CD8-positive, alpha-beta memory T cell (primary cell): Measurements from ENCODE around the gene ZBTB38. TPM values are rescaled to one million over a fixed set of nuclear protein-coding genes. Genes with fewer than 3 reads are reported as not detected.

Experiments
- CTCF ChIA-PET: fragments of 350-600 bp; sonication (Branson Sonifier 250); formaldehyde crosslinking; loops from one replicate; lab custom pipeline; 2021; ENCODE audit warnings: antibody characterized with exemption; lab: Charles Lee
- POLR2A ChIA-PET: fragments of 350-600 bp; sonication (Branson Sonifier 250); formaldehyde crosslinking; loops from one replicate; lab custom pipeline; 2021; ENCODE audit warnings: antibody characterized with exemption; lab: Charles Lee
- DNase-seq, 5 donors: peaks; one replicate each; pipeline versions ENCODE4 v3.0.0 to v3.0.0-alpha.2; 2020 to 2022; ENCODE audit warnings: mixed read lengths in 1 of 5
- H3K27ac ChIP-seq: one replicate; pipeline ENCODE4 v1.7.0; 2013; ENCODE audit warnings: low read depth, mild to moderate bottlenecking, low read length, moderate library complexity
- H3K27me3 ChIP-seq: 2 replicates; pipeline ENCODE4 v1.7.0; 2013; ENCODE audit warnings: low read length, mild to moderate bottlenecking; ENCODE audit not compliant: insufficient read depth, poor library complexity, severe bottlenecking
- H3K36me3 ChIP-seq: 2 replicates; pipeline ENCODE4 v1.7.0; 2013; ENCODE audit warnings: mild to moderate bottlenecking, low read length, moderate library complexity; ENCODE audit not compliant: insufficient read depth
- H3K4me1 ChIP-seq: 2 replicates; pipeline ENCODE4 v1.7.0; 2013; ENCODE audit warnings: mild to moderate bottlenecking, low read length, moderate library complexity; ENCODE audit not compliant: insufficient read depth
- H3K4me3 ChIP-seq: 2 replicates; pipeline ENCODE4 v1.7.0; 2013; ENCODE audit warnings: mild to moderate bottlenecking, low read length
- H3K9me3 ChIP-seq: 2 replicates; pipeline ENCODE4 v1.7.0; 2013; ENCODE audit warnings: mild to moderate bottlenecking, low read length
- H3K27ac Mint-ChIP-seq, 8 donors: one replicate each; pipeline ENCODE4 v1.8.0; 2020 to 2021; ENCODE audit warnings: mixed read lengths in 8 of 8, mild to moderate bottlenecking in 6 of 8, inconsistent platforms in 3 of 8, moderate library complexity in 3 of 8
- H3K27me3 Mint-ChIP-seq, 2 donors: one replicate each; pipeline ENCODE4 v1.8.0; 2020 to 2021; ENCODE audit warnings: mixed read lengths in 2 of 2, mild to moderate bottlenecking in 1 of 2, moderate library complexity in 1 of 2
- H3K36me3 Mint-ChIP-seq, 3 donors: one replicate each; pipeline ENCODE4 v1.8.0; 2020 to 2021; ENCODE audit warnings: mixed read lengths in 3 of 3, inconsistent platforms in 1 of 3, mild to moderate bottlenecking in 1 of 3
- H3K4me1 Mint-ChIP-seq, 3 donors: one replicate each; pipeline ENCODE4 v1.8.0; 2020 to 2021; ENCODE audit warnings: mixed read lengths in 3 of 3, inconsistent platforms in 1 of 3, mild to moderate bottlenecking in 1 of 3
- H3K4me3 Mint-ChIP-seq, 7 donors: one replicate each; pipeline ENCODE4 v1.8.0; 2020 to 2021; ENCODE audit warnings: mixed read lengths in 7 of 7, mild to moderate bottlenecking in 6 of 7, moderate library complexity in 4 of 7, inconsistent platforms in 2 of 7
- H3K9me3 Mint-ChIP-seq, 5 donors: one replicate each; pipeline ENCODE4 v1.8.0; 2020 to 2022; ENCODE audit warnings: mixed read lengths in 5 of 5, mild to moderate bottlenecking in 3 of 5, moderate library complexity in 2 of 5, inconsistent platforms in 1 of 5
- polyA plus RNA-seq: library from polyadenylated mRNA; unstranded; fragments of 300-500 nt; fragmentation: Illumina TruSeq; gene quantifications from one replicate; pipeline ENCODE4 v1.2.3, GENCODE V29; 2021
- total RNA-seq, 2 experiments: library from RNA; stranded (reverse); gene quantifications; one replicate each; pipeline ENCODE4 v1.2.3, GENCODE V29; 2021

The ZBTB38 gene, protein sequence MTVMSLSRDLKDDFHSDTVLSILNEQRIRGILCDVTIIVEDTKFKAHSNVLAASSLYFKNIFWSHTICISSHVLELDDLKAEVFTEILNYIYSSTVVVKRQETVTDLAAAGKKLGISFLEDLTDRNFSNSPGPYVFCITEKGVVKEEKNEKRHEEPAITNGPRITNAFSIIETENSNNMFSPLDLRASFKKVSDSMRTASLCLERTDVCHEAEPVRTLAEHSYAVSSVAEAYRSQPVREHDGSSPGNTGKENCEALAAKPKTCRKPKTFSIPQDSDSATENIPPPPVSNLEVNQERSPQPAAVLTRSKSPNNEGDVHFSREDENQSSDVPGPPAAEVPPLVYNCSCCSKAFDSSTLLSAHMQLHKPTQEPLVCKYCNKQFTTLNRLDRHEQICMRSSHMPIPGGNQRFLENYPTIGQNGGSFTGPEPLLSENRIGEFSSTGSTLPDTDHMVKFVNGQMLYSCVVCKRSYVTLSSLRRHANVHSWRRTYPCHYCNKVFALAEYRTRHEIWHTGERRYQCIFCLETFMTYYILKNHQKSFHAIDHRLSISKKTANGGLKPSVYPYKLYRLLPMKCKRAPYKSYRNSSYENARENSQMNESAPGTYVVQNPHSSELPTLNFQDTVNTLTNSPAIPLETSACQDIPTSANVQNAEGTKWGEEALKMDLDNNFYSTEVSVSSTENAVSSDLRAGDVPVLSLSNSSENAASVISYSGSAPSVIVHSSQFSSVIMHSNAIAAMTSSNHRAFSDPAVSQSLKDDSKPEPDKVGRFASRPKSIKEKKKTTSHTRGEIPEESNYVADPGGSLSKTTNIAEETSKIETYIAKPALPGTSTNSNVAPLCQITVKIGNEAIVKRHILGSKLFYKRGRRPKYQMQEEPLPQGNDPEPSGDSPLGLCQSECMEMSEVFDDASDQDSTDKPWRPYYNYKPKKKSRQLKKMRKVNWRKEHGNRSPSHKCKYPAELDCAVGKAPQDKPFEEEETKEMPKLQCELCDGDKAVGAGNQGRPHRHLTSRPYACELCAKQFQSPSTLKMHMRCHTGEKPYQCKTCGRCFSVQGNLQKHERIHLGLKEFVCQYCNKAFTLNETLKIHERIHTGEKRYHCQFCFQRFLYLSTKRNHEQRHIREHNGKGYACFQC (N-terminal part only)
- 10 to 100 TPM; 78.6 to 87.1 TPM for total RNA-seq
- 115 TPM for polyA plus RNA-seq

DNA sequence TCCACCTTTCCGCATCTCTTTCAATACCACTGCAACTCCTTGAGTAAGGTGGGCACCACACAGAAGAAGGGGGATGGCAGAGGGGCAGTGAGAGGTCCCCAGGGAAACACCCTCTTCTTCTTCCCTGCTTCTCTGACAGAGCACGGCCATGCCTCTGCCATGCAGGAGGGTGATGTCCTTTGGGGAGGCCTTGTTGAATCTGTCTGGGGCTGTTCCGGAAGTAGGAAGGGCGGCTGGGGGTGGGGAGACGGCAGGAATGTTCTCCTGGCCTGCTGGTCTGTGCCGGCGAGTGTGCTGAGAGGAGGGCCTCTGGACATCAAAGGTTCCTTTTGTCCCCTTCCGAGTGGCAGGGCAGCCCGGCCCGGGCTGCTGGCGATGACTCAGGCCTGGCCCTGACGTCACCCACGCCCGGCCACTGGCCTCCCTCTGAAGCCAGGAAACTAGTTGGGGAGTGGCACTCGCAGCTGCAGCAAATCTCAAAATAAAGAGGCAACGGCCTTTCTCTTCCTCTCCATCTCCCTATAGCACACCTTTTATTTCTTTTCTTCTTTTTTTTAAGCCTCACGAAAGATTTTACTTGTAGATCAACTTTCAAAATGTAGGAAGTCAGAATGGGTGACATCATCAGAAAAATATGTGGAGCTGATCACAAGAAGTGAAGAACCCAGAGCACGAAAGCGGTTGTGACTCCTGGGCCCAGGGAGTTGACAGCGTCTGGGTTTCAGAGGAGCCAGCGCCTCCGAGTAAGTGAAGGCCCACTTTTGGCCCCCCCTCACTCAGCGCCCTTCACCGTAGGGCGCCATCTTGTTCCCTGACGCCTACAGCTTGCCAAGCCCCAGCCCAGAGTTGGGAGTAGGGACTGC, at the start of gene ZBTB38:
TSS of gene ZBTB38 (plus strand) at position 443 of the 863 bp plus-strand sequence. CDS start 73,885 bp downstream, outside the sequence.
- peak within 1 kb of the TSS; percentile 61 for H3K27ac ChIP-seq
- H3K4me1 ChIP-seq = peaks cover 3% of the 10 kb centered on the region

DNA sequence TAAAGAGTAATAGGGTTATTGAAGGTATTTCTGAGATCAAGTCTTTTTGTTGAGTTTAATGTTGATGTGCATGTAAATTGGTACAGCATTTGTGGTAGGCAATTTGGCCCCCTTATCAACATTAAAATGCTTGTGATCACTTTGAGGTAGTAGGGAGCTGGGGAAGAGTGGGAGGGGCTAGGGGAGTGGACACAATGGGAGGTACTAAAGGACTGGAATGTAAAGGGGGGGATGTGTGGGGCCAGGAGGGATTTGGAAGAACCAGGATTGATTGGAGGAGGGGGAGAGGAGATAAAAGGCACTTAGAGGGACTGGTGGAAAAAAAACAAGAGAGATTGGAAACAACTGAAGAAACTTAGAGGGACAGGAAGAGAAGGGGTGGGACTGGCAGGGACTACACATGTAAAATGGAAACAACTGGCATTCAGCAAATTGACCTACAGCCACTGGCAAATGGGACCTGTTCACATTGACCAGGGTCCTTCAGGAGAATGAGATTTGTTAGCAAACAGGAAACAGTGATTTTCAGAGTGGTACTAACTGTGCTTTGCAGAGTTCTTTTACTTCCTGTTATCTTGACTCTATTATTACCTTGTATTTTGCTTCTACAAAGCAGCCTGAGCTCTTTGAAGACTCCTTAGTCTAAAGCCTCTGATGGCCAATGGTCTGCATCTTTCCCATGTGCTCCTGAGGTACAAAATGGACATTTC, 47.8 kb upstream of the ZBTB38 start:
- no peak overlapping the region for H3K27ac ChIP-seq
- Mint-ChIP-seq H3K27ac (peak overlapping the region in 7 of 8 donors; percentile 15 to 86 (median 57)), H3K4me1 (peaks cover 20 to 24% (median 21%) of the 10 kb centered on the region in 3 donors), H3K4me3 (peak overlapping the region in 4 of 7 donors; percentile 6 to 75 (median 48)), H3K9me3 (peaks cover 0 to 4% (median 0%) of the 10 kb centered on the region in 5 donors), H3K27me3 (no peaks in the 10 kb centered on the region), H3K36me3 (peaks cover 0 to 9% (median 0%) of the 10 kb centered on the region in 3 donors)
- H3K27me3 ChIP-seq = no peaks in the 10 kb centered on the region
- H3K4me1 ChIP-seq = peaks cover 22% of the 10 kb centered on the region
- ChIA-PET CTCF (no interaction called here), POLR2A (interaction anchor here (0.8 kb wide), 1 partner anchor 16 kb away, joined by 3 read pairs; no protein-coding TSS in a partner anchor)
- no peak for DNase-seq
- no peaks in the 10 kb centered on the region for H3K9me3 ChIP-seq
- H3K4me3 ChIP-seq = no peak overlapping the region
- no peaks in the 10 kb centered on the region for H3K36me3 ChIP-seq

More for the DNA sequence above, at the start of gene ZBTB38:
- ChIA-PET CTCF (interaction anchor here (0.9 to 5.3 kb wide), 3 partner anchors 73 to 185 kb away, joined by 3 to 62 read pairs (median 51); no protein-coding TSS in a partner anchor), POLR2A (no interaction called here)
- Histone ChIP-seq H3K4me3 (no peak within 1 kb of the TSS), H3K36me3 (no peaks in the 10 kb centered on the region), H3K9me3 (no peaks in the 10 kb centered on the region), H3K27me3 (no peaks in the 10 kb centered on the region)
- peaks cover 7 to 8% (median 8%) of the 10 kb centered on the region in 3 donors for H3K4me1 Mint-ChIP-seq
- peak within 1 kb of the TSS in 3 of 8 donors; percentile 6 to 77 (median 51) for H3K27ac Mint-ChIP-seq
- peaks cover 0 to 2% (median 0%) of the 10 kb centered on the region in 5 donors for H3K9me3 Mint-ChIP-seq
- H3K27me3 Mint-ChIP-seq = peaks cover 0 to 2% of the 10 kb centered on the region in 2 donors
- H3K36me3 Mint-ChIP-seq = no peaks in the 10 kb centered on the region
- no peak for DNase-seq
- peak within 1 kb of the TSS in 1 of 7 donors; percentile 9 for H3K4me3 Mint-ChIP-seq

DNA sequence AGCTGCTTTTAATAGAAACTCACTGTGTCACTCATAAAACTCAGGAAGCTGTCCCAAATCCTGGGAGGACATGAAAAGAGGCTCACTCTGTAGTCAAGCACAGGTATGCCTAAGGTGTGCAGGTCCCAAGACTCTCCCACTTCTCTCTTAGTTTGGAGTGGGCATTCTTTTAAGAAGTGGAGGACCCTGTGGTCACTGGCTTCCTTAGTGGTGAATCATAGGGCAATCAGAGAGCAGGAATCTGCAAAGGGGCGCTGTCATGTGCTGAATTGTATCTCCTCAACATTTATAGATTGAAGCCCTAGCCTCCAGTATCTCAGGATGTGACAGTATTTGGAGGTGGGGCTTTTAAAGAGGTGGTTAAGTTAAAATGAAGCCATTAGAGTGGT, 47.2 kb upstream of the ZBTB38 start:
- Histone ChIP-seq H3K27ac (no peak overlapping the region), H3K4me1 (peaks cover 22% of the 10 kb centered on the region), H3K9me3 (no peaks in the 10 kb centered on the region), H3K4me3 (no peak overlapping the region), H3K36me3 (no peaks in the 10 kb centered on the region), H3K27me3 (no peaks in the 10 kb centered on the region)
- peak overlapping the region in 7 of 8 donors; percentile 5 to 86 (median 70) for H3K27ac Mint-ChIP-seq
- POLR2A ChIA-PET = interaction anchor here (0.8 to 1.1 kb wide), 2 partner anchors 9 to 16 kb away, joined by 3 read pairs; no protein-coding TSS in a partner anchor
- no peaks in the 10 kb centered on the region for H3K27me3 Mint-ChIP-seq
- peak overlapping the region in 4 of 7 donors; percentile 6 to 75 (median 45) for H3K4me3 Mint-ChIP-seq
- peaks cover 20 to 24% (median 22%) of the 10 kb centered on the region in 3 donors for H3K4me1 Mint-ChIP-seq
- no peak for DNase-seq
- CTCF ChIA-PET = no interaction called here
- peaks cover 0 to 9% (median 0%) of the 10 kb centered on the region in 3 donors for H3K36me3 Mint-ChIP-seq
- peaks cover 0 to 4% (median 0%) of the 10 kb centered on the region in 5 donors for H3K9me3 Mint-ChIP-seq

DNA sequence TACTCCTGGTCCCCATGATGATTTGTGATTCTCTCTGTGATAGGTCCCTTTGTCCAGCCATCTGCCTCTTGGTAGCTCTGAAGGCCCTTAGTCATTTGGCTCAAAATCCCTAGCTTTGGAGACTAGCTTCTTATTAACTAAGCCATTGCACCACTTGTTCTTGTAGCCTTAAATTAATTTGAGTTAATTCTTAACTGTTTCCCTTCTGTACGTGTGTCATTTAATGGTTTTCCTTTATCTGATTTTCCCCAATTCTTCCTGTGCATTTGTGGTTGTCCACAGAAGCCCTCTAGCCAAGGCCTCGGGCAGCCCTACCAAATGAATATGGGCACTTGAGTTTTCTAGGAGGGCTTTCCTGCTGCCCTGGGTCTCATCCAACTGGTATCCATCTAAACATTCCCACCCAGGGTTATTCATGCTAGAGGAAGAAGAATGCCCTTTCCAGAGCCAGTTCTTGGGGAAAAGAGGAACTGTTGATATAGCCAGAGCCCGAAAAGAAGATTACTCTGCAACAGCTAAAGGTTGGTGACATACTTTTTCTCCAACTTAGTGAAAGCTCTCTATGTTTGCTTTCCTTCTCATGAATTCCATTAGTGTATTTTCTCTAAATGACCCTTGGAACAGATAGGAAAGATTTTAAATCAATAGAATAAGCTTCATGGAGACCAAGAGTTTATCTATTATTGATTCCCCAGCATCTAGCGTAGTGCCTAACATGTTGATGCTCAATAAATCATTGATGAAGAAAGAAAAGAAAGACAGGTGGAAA, 44.2 kb upstream of the ZBTB38 start:
- POLR2A ChIA-PET = no interaction called here
- CTCF ChIA-PET = interaction anchor here (1.0 to 3.2 kb wide), 4 partner anchors 9 to 36 kb away, joined by 3 to 9 read pairs (median 5); no protein-coding TSS in a partner anchor

DNA sequence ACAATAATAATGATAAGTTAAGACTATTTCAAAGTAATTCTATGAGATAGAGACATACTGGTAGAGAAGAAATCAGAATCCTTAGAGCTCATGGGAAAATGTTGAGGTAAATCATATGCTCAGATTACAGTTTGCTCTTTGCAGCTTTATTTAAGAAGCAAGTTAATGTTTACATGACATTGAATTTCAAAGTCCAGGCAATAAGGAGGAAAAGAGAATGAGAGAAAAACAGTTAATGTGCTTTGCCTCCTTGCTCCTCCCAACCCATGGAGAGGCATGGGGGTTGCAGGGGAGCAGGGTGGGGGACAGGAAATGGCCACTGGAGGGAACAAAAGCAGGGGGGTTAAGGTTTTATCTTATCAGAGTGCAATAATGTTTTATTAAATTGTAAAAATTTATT, 42.2 kb upstream of the ZBTB38 start:
- H3K27ac Mint-ChIP-seq = no peak overlapping the region

More for the DNA sequence above, 44.2 kb upstream of the ZBTB38 start:
- peaks cover 20 to 24% (median 24%) of the 10 kb centered on the region in 3 donors for H3K4me1 Mint-ChIP-seq
- H3K27me3 Mint-ChIP-seq = peaks cover 0 to 4% of the 10 kb centered on the region in 2 donors
- Histone ChIP-seq H3K27me3 (no peaks in the 10 kb centered on the region), H3K9me3 (no peaks in the 10 kb centered on the region), H3K4me1 (peaks cover 22% of the 10 kb centered on the region), H3K4me3 (no peak overlapping the region), H3K36me3 (no peaks in the 10 kb centered on the region), H3K27ac (no peak overlapping the region)
- no peak for DNase-seq
- H3K36me3 Mint-ChIP-seq = peaks cover 0 to 4% (median 0%) of the 10 kb centered on the region in 3 donors
- H3K4me3 Mint-ChIP-seq = no peak overlapping the region
- H3K27ac Mint-ChIP-seq = peak overlapping the region in 1 of 8 donors; percentile 4
- peaks cover 0 to 4% (median 0%) of the 10 kb centered on the region in 5 donors for H3K9me3 Mint-ChIP-seq

DNA sequence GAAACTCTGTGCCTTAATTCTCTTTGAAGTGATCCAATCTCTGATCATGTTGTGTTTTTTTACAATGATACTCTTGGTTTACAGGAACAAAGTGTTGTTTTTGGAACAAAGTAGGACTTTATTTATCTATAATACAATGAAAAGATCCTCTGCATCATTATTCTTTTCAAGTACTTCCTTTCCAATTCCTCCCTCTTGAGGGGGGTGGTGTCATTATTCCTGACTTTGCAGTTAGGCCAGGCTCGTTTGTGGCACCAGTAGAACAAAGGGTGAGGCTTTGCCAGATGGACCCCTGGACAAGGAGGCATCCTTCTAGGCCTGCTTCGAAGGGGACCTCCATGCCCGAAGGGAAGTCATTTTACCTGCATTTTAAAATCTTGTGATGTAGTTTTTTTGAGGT, 41.7 kb upstream of the ZBTB38 start:
- no peaks in the 10 kb centered on the region for H3K9me3 ChIP-seq
- CTCF ChIA-PET = no interaction called here
- H3K27ac Mint-ChIP-seq = no peak overlapping the region
- H3K9me3 Mint-ChIP-seq = no peaks in the 10 kb centered on the region
- peaks cover 8% of the 10 kb centered on the region for H3K4me1 ChIP-seq
- H3K27me3 Mint-ChIP-seq = peaks cover 3 to 5% of the 10 kb centered on the region in 2 donors
- H3K4me3 ChIP-seq = no peak overlapping the region
- DNase-seq = no peak
- no peak overlapping the region for H3K27ac ChIP-seq
- no peaks in the 10 kb centered on the region for H3K36me3 ChIP-seq
- H3K36me3 Mint-ChIP-seq = no peaks in the 10 kb centered on the region
- H3K4me3 Mint-ChIP-seq = no peak overlapping the region
- no peaks in the 10 kb centered on the region for H3K27me3 ChIP-seq
- peaks cover 0 to 6% (median 4%) of the 10 kb centered on the region in 3 donors for H3K4me1 Mint-ChIP-seq
- POLR2A ChIA-PET = no interaction called here

More for the DNA sequence above, 42.2 kb upstream of the ZBTB38 start:
- Mint-ChIP-seq H3K4me3 (no peak overlapping the region), H3K4me1 (peaks cover 4 to 10% (median 8%) of the 10 kb centered on the region in 3 donors), H3K9me3 (no peaks in the 10 kb centered on the region), H3K36me3 (no peaks in the 10 kb centered on the region), H3K27me3 (peaks cover 0 to 5% of the 10 kb centered on the region in 2 donors)
- Histone ChIP-seq H3K4me1 (peaks cover 13% of the 10 kb centered on the region), H3K9me3 (no peaks in the 10 kb centered on the region), H3K27me3 (no peaks in the 10 kb centered on the region), H3K4me3 (no peak overlapping the region), H3K36me3 (no peaks in the 10 kb centered on the region), H3K27ac (no peak overlapping the region)
- POLR2A ChIA-PET = no interaction called here
- CTCF ChIA-PET = no interaction called here
- no peak for DNase-seq
